ENCODE data around the gene PRCC.

PRCC gene

GRCh38 chr1:156781585-156782186 lies 14.4 kb downstream of the PRCC start:
- ChIA-PET CTCF (interaction anchor here (0.9 to 1.0 kb wide), 3 partner anchors 10 to 93 kb away, joined by 3 read pairs; no protein-coding TSS in a partner anchor), POLR2A (interaction anchor here (0.6 to 1.9 kb wide), 2 partner anchors 15 to 54 kb away, joined by 4 to 10 read pairs; partner anchors contain the start of genes METTL25B and PRCC)
- TF ChIP-seq ZNF384 (IDR thresholded peaks at IDR 0.05) (no peak), FOXM1 (IDR thresholded peaks at IDR 0.05; ENCODE audit: borderline replicate concordance) (no peak), PKNOX1 (IDR thresholded peaks at IDR 0.05) (no peak), HDGF (IDR thresholded peaks at IDR 0.05; ENCODE audit: borderline replicate concordance) (no peak), L3MBTL2 (conservative IDR thresholded peaks at IDR 0.05) (no peak)
- DNase-seq (ENCODE audit: extremely low spot score): no peak

- TF ChIP-seq FOXK2 (IDR thresholded peaks at IDR 0.05) (no peak), FOXA1 (IDR thresholded peaks at IDR 0.05) (no peak), BHLHE40 (IDR thresholded peaks at IDR 0.05; ENCODE audit: borderline replicate concordance) (no peak), PKNOX1 (IDR thresholded peaks at IDR 0.05) (no peak), L3MBTL2 (conservative IDR thresholded peaks at IDR 0.05) (no peak), NFRKB (IDR thresholded peaks at IDR 0.05) (no peak), FOXM1 (IDR thresholded peaks at IDR 0.05; ENCODE audit: borderline replicate concordance) (no peak), TARDBP (IDR thresholded peaks at IDR 0.05) (no peak), SP1 (IDR thresholded peaks at IDR 0.05) (no peak), SUZ12 (IDR thresholded peaks at IDR 0.05) (no peak), ZNF384 (IDR thresholded peaks at IDR 0.05) (no peak), HDGF (IDR thresholded peaks at IDR 0.05; ENCODE audit: borderline replicate concordance) (no peak), ELF4 (IDR thresholded peaks at IDR 0.05) (no peak), LEF1 (IDR thresholded peaks at IDR 0.05; ENCODE audit: borderline replicate concordance) (no peak)
- no peak for DNase-seq (ENCODE audit: extremely low spot score)
- POLR2A ChIA-PET: no interaction called here
- CTCF ChIA-PET: interaction anchor here (0.7 kb wide), 1 partner anchor 13 kb away, joined by 3 read pairs; no protein-coding TSS in a partner anchor
Measured at GRCh38 chr1:156785458-156785857, 18.1 kb downstream of the PRCC start.

- TF ChIP-seq LEF1 (IDR thresholded peaks at IDR 0.05; ENCODE audit: borderline replicate concordance): no peak
- no peak for TF ChIP-seq ARNT (IDR thresholded peaks at IDR 0.05)
- no peak for TF ChIP-seq ZNF384 (IDR thresholded peaks at IDR 0.05)
- TF ChIP-seq SP1 (IDR thresholded peaks at IDR 0.05): no peak
- no peak for TF ChIP-seq FOXK2 (IDR thresholded peaks at IDR 0.05)
- TF ChIP-seq FOXA1 (IDR thresholded peaks at IDR 0.05): no peak
- TF ChIP-seq HDGF (IDR thresholded peaks at IDR 0.05; ENCODE audit: borderline replicate concordance): no peak
- no peak for TF ChIP-seq TARDBP (IDR thresholded peaks at IDR 0.05)
- TF ChIP-seq FOXM1 (IDR thresholded peaks at IDR 0.05; ENCODE audit: borderline replicate concordance): no peak
- TF ChIP-seq PKNOX1 (IDR thresholded peaks at IDR 0.05): no peak
- no peak for TF ChIP-seq L3MBTL2 (conservative IDR thresholded peaks at IDR 0.05)
- TF ChIP-seq NFRKB (IDR thresholded peaks at IDR 0.05): no peak
- no peak for DNase-seq (ENCODE audit: extremely low spot score)
- ChIA-PET POLR2A (no interaction called here), CTCF (no interaction called here)
Measured at GRCh38 chr1:156786640-156787039, 19.3 kb downstream of the PRCC start.

- POLR2A ChIA-PET: interaction anchor here (0.8 kb wide), 1 partner anchor 60 kb away, joined by 4 read pairs; the partner anchor contains the start of genes ISG20L2 and METTL25B
- TF ChIP-seq FOXM1 (IDR thresholded peaks at IDR 0.05; ENCODE audit: borderline replicate concordance): no peak
- no peak for TF ChIP-seq ZNF384 (IDR thresholded peaks at IDR 0.05)
- no peak for TF ChIP-seq SP1 (IDR thresholded peaks at IDR 0.05)
- no peak for TF ChIP-seq CTBP1 (IDR thresholded peaks at IDR 0.05; ENCODE audit: borderline replicate concordance)
- TF ChIP-seq ARNT (IDR thresholded peaks at IDR 0.05): no peak
- TF ChIP-seq NFRKB (IDR thresholded peaks at IDR 0.05): no peak
- no peak for TF ChIP-seq TARDBP (IDR thresholded peaks at IDR 0.05)
- TF ChIP-seq L3MBTL2 (conservative IDR thresholded peaks at IDR 0.05): no peak
- TF ChIP-seq LEF1 (IDR thresholded peaks at IDR 0.05; ENCODE audit: borderline replicate concordance): no peak
- no peak for TF ChIP-seq ELF4 (IDR thresholded peaks at IDR 0.05)
- TF ChIP-seq SUZ12 (IDR thresholded peaks at IDR 0.05): no peak
- TF ChIP-seq FOXK2 (IDR thresholded peaks at IDR 0.05): no peak
- TF ChIP-seq HDGF (IDR thresholded peaks at IDR 0.05; ENCODE audit: borderline replicate concordance): no peak
- no peak for TF ChIP-seq BHLHE40 (IDR thresholded peaks at IDR 0.05; ENCODE audit: borderline replicate concordance)
- CTCF ChIA-PET: no interaction called here
- DNase-seq (ENCODE audit: extremely low spot score): no peak
Measured at GRCh38 chr1:156788136-156788535, 20.8 kb downstream of the PRCC start.

GRCh38 chr1:156789621-156790318 lies 22.4 kb downstream of the PRCC start:
- ChIA-PET POLR2A (no interaction called here), CTCF (interaction anchor here (2.2 kb wide), 1 partner anchor 64 kb away, joined by 7 read pairs; no protein-coding TSS in a partner anchor)
- no peak for DNase-seq (ENCODE audit: extremely low spot score)
- no peak for TF ChIP-seq FOXK2 (IDR thresholded peaks at IDR 0.05)
- no peak for TF ChIP-seq ZNF384 (IDR thresholded peaks at IDR 0.05)
- no peak for TF ChIP-seq L3MBTL2 (conservative IDR thresholded peaks at IDR 0.05)
- no peak for TF ChIP-seq PKNOX1 (IDR thresholded peaks at IDR 0.05)
- no peak for TF ChIP-seq LEF1 (IDR thresholded peaks at IDR 0.05; ENCODE audit: borderline replicate concordance)
- no peak for TF ChIP-seq FOXA1 (IDR thresholded peaks at IDR 0.05)
